T-helper 2 cell treated with Interferon-gamma antibody and Interleukin-4, amounts not matched to agents 5 μg/mL and 100 μg/mL, for 36 hours (primary cell): Measurements from ENCODE around the gene ZNF608.

ENCODE experiments used
- DNase-seq: peaks from one replicate; pipeline ENCODE4 v3.0.0; 2021; ENCODE audit warnings: low spot score
- H3K27ac Mint-ChIP-seq: one replicate; pipeline ENCODE4 v1.8.0; 2021; ENCODE audit warnings: mild to moderate bottlenecking, mixed read lengths
- H3K27me3 Mint-ChIP-seq: one replicate; pipeline ENCODE4 v1.8.0; 2021; ENCODE audit warnings: low read depth, mixed read lengths
- H3K36me3 Mint-ChIP-seq: one replicate; pipeline ENCODE4 v1.8.0; 2021; ENCODE audit warnings: low read depth, mixed read lengths
- H3K4me1 Mint-ChIP-seq: one replicate; pipeline ENCODE4 v1.8.0; 2021; ENCODE audit warnings: low read depth, mixed read lengths
- H3K4me3 Mint-ChIP-seq: one replicate; pipeline ENCODE4 v1.8.0; 2022; ENCODE audit warnings: mild to moderate bottlenecking, moderate library complexity, mixed read lengths
- H3K9me3 Mint-ChIP-seq: one replicate; pipeline ENCODE4 v1.8.0; 2021; ENCODE audit warnings: mixed read lengths

Gene ZNF608

DNA sequence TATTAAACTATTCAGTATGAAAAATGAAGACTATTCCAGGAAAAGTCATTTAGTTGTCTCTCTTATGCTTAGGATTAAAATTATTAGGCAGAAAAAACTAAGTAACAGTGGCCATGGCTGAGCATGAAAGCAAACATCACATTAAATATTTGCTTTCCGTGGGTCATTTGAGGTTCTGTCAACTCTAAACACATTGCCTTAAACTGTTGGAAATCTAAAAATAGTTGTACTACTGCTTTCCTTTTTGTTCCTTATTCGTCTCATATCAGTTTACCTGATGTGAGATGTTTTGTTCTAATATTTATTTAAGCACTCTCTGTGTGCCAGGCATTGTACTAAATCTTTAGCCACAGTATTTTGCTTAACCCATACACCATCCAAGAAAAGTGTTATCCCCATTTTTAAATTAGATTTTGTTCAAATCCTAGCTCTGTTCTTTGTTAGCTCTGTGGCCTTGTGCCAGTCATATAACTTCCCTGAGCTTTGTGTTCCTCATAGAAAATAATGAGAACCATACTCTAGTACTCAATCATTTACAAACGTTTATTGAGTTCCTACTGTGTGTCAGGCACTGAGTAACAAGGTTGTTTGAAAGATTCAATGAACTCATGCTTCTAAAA, 18.7 kb upstream of the ZNF608 start:
- Mint-ChIP-seq H3K4me1 (no peaks in the 10 kb centered on the region), H3K27me3 (no peaks in the 10 kb centered on the region), H3K36me3 (no peaks in the 10 kb centered on the region), H3K27ac (no peak overlapping the region), H3K9me3 (peaks cover 7% of the 10 kb centered on the region), H3K4me3 (no peak overlapping the region)
- no peak for DNase-seq

DNA sequence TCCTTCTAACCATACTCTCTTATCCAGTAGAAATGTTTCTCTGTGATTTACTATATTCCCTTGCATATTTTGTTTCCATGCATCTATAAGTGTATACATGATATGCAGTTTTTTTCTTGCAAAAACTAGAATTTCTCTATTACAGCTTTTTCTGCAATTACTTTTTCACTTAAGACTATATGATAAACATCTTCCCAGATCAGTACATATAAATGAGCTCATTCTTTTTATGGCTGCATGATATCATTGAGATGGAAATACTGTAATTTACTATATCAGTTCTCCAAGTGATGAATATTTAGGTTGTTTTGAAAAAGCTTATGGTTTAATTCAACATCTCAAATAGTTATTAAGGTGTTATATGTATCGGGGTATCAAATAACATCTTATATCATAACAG, 18.1 kb upstream of the ZNF608 start:
- no peaks in the 10 kb centered on the region for H3K4me1 Mint-ChIP-seq
- no peaks in the 10 kb centered on the region for H3K27me3 Mint-ChIP-seq
- no peaks in the 10 kb centered on the region for H3K36me3 Mint-ChIP-seq
- H3K4me3 Mint-ChIP-seq: no peak overlapping the region
- H3K27ac Mint-ChIP-seq: no peak overlapping the region
- peaks cover 7% of the 10 kb centered on the region for H3K9me3 Mint-ChIP-seq
- DNase-seq: no peak

DNA sequence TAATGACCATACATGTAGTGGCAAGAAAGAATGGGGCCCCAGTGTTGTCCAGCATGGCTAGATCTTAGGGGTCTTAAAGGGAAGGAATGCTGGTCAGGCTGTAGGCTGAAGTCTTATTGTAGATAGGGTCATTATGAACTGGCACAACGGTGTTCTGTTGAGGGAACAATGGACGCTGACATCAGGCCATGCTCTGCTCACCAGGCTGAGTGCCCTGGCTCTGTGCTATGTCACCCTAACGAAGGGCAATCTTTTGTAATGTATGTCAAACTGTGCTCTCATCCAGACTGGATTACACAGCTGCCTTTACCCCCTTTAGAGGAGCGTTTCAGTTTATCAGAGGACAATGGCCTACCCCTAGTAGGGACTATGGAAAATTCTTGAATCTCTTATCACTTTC, 14.6 kb upstream of the ZNF608 start:
- Mint-ChIP-seq H3K9me3 (peaks cover 3% of the 10 kb centered on the region), H3K36me3 (no peaks in the 10 kb centered on the region), H3K4me3 (no peak overlapping the region), H3K27me3 (no peaks in the 10 kb centered on the region), H3K4me1 (no peaks in the 10 kb centered on the region), H3K27ac (no peak overlapping the region)
- no peak for DNase-seq

DNA sequence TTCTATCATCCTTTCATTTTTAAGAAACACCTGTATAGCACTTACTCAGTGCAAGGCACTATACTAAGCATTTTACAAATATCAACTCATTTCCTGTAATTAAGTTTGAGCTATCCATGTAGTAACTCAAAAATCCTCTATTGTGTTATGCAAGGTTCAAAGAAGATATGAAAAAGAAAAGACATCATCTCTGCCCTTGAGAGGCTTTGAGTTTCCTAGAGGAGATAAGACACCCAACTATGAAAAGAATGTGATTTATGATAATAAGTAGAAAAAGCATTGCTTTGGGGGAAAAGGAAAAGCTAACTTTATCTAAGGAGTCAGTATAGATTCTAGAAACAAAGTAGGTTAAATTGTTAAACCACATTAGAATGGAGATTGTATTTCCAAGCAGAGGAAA, 14.2 kb upstream of the ZNF608 start:
- no peak overlapping the region for H3K4me3 Mint-ChIP-seq
- no peak overlapping the region for H3K27ac Mint-ChIP-seq
- no peaks in the 10 kb centered on the region for H3K27me3 Mint-ChIP-seq
- no peaks in the 10 kb centered on the region for H3K36me3 Mint-ChIP-seq
- no peaks in the 10 kb centered on the region for H3K4me1 Mint-ChIP-seq
- DNase-seq: no peak
- H3K9me3 Mint-ChIP-seq: peaks cover 3% of the 10 kb centered on the region

DNA sequence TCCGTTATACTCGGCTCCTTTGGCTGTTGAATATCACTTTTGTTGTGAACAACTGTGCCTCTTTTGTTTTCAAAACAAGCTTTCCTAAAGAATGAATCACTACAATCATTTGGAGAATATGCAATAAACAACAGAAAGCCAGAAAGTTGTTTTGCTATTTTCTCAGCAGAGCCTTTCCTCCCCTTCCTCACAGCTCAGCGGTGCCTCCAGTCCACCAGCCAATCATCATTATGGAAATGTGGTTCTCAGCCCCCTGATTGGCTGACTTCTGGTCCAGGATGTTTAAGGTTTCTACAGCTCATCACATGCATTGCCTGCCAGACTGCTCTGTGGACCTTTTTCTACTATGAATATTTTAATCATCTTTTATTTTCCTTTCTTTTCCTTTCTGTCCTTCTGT, 9.1 kb upstream of the ZNF608 start:
- Mint-ChIP-seq H3K4me3 (no peak overlapping the region), H3K27me3 (peaks cover 3% of the 10 kb centered on the region), H3K36me3 (no peaks in the 10 kb centered on the region), H3K9me3 (no peaks in the 10 kb centered on the region), H3K4me1 (no peaks in the 10 kb centered on the region), H3K27ac (no peak overlapping the region)
- no peak for DNase-seq

DNA sequence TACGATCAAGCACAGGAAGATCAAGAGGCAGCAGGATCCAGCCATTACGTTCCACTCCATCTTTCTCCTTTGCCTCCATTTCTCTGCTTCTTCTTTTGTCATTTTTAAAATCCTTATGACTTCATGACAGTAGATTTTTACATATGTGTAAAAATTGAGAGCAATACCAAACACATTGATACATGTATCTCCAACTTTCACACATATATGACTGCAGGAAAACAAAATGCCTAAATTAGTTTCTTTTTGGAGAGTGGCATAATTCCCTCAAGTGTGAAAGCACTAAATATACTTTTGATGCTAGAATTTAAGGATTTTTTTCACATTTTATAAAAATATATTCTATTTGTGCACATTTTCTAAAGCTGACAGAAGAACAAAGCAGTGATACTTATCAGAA, 8.6 kb upstream of the ZNF608 start:
- H3K9me3 Mint-ChIP-seq: no peaks in the 10 kb centered on the region
- no peak overlapping the region for H3K4me3 Mint-ChIP-seq
- no peaks in the 10 kb centered on the region for H3K36me3 Mint-ChIP-seq
- no peak for DNase-seq
- no peak overlapping the region for H3K27ac Mint-ChIP-seq
- H3K27me3 Mint-ChIP-seq: peaks cover 3% of the 10 kb centered on the region
- no peaks in the 10 kb centered on the region for H3K4me1 Mint-ChIP-seq

DNA sequence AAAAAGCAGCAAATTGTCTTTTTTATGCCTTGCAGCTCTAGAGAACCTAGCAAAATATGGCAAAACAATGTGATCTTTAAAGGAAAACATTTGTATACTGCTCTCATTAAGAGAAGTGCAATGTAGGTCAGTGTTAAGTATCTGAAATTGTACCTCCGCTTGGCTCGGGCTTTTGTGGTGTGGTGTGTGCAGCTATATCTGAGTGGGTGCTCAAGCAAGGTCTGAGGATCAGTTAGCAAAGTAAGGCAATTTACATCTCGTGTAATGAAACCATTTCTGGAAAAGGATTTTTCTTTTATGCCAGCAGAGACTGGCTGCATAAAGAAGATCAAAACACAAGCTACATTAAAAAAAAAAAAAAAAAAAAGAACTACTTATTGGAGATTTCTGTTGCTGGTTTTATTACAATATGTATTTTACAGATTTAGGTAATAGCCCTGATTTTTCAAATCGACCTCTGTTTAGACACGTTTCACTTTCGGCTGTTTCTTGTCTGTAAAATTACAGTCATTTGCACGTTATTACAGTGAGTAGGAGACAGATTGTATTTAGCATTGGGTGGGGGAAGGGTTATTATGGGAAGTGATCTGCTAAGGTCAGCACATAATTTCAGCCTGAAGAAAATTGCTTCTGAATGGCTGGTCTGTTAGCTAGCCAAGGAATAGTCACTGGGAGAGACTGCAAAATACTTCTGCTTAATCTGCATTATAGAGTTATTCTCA, 7.9 kb upstream of the ZNF608 start:
- Mint-ChIP-seq H3K27ac (no peak overlapping the region), H3K4me1 (no peaks in the 10 kb centered on the region), H3K36me3 (no peaks in the 10 kb centered on the region), H3K27me3 (peaks cover 7% of the 10 kb centered on the region), H3K9me3 (no peaks in the 10 kb centered on the region), H3K4me3 (no peak overlapping the region)
- DNase-seq: no peak

DNA sequence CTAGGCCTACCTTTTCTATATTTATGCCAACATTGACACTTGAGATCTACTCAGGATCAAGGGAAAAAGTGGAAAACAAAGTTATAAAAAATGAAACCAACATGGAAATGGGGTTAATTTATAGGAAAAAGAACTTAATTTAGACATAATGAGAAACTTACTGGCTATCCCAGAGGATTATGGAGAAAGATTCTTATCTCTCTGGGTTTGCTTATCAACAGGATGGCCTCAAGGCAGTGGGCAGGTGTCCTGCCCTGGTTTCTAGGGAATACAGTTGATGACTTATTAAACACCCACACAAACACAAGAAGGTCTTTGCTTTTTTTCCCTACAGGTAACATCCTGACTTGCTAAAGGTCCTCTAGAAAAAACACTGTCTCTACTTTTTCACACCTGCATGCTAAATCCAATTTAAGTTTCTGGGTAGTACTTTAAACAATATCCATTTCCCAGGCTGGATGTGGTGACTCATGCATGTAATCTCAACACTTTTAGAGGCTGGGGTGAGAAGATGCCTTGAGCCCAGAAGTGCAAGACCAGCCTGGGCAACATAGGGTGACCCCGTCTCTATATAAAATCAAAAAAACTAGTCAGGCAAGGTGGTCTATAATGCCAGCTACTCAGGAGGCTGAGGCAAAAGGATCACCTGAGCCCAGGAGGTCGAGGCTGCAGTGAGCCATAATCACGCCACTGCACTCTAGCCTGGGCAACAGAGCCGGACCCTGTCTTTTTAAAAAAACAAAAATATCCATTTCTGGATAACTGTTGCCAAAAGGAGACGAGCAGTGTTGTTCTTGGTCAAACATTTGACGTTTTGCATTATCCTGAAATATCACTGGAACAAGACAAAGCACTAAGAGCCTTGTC, 6.6 kb upstream of the ZNF608 start:
- no peaks in the 10 kb centered on the region for H3K9me3 Mint-ChIP-seq
- peaks cover 20% of the 10 kb centered on the region for H3K27me3 Mint-ChIP-seq
- DNase-seq: no peak
- H3K36me3 Mint-ChIP-seq: no peaks in the 10 kb centered on the region
- no peaks in the 10 kb centered on the region for H3K4me1 Mint-ChIP-seq
- H3K4me3 Mint-ChIP-seq: no peak overlapping the region
- H3K27ac Mint-ChIP-seq: no peak overlapping the region

DNA sequence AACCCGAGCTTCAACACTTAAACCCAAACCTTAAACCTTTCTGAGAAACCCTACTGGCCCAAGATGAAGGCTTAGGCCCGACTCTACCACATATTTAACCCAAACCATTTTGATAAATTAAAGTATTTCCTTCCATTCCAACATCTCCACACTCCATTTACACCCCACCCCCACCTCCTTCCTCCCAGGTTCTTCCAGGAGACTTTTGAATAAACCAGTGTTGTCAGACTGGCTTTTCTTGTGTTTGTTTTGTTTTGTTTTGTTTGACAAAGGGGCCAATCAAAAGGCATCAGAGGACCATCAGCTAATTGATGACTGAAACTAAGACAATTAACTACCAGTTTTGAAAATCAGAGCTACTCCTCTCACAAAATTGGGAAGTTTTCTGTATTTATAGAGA, 4.6 kb upstream of the ZNF608 start:
- Mint-ChIP-seq H3K9me3 (no peaks in the 10 kb centered on the region), H3K36me3 (no peaks in the 10 kb centered on the region), H3K27me3 (peaks cover 40% of the 10 kb centered on the region), H3K4me1 (peaks cover 3% of the 10 kb centered on the region), H3K4me3 (no peak overlapping the region), H3K27ac (no peak overlapping the region)
- no peak for DNase-seq

DNA sequence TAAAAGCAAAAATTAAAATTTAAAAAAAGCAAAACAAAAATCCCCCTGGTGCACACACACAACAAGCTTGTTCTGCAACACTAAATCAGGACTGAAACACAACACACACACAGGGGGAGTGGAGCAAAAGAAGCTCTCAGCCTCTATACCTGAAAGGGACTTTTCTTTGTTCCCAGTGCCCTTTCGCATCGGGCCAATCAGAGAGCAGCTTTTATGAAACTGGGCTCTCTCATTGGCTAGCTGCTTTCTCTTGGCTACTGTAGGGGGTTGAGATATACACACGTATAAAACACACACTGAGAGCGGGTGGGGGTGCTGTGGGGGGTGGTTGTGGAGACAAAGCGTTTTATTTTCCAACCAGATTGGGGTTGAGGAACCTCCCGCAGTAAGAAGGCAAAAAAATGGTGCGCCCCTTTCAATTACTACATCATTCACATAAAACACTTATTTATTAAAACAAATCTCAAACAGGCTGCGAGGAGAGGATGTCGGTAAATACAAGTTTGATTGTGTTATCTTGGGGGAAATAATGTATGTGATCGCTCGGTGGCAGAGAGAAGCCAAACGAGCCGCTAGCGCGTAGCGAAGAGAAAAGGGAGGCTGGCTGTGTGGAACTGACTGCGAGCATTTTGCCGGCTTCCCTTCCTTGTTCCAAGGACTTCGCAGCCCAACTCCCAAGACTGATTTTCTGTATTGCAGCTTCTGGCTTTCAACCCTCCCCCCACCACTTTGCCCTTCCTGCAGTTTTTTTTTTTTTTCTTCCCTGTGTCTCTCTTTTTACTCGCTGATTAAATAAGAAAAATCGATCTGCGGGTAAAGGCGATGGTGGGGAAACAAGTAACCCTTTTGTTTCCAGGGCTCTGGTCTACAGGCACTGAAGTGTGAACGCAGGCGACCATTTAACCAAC, 2.5 kb upstream of the ZNF608 start:
- peaks cover 3% of the 10 kb centered on the region for H3K4me1 Mint-ChIP-seq
- H3K4me3 Mint-ChIP-seq: no peak overlapping the region
- no peaks in the 10 kb centered on the region for H3K36me3 Mint-ChIP-seq
- no peak for DNase-seq
- peaks cover 55% of the 10 kb centered on the region for H3K27me3 Mint-ChIP-seq
- H3K9me3 Mint-ChIP-seq: no peaks in the 10 kb centered on the region
- no peak overlapping the region for H3K27ac Mint-ChIP-seq

DNA sequence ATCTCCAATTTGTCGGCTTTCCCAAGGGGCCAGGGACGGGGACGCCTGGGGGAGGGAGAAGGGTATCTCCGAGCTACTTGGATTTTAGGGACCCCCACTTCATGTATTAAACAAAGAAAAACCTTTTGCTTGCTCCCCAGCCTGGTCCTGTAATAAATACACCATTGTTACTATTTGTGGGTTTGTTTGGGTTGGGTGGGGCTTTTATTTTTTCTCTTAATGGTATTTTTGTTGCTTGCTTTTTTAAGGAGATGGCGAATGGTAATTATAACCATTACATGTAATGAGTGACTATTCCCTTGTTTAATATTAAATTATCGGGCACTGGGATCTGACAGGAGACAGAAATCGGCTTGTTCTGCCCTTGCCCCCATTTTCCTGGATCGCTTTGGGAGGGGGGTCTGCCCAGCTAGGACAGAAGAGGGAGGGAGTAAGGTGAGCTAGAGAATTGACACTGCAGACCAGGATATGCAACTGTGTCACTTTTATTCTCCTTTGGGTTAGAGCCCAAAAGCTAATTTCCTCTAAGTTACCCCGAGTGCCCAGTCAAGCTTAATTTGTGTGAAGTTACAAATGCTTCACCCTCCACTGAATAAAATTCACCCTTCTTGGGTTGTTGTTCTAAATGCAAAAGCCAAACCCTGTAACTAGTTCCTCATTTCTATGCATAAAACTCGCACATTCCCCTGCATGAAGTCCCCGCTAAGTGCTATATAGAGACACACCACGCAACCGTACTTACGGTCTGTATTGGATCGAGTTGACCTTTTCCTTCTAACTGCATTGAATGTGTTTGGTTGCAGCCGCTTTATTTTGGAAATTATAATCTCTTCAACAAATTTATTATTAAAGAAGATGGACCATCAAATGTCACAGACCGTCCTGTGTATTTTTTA, 1.6 kb upstream of the ZNF608 start:
- Mint-ChIP-seq H3K4me3 (no peak overlapping the region), H3K36me3 (no peaks in the 10 kb centered on the region), H3K27ac (no peak overlapping the region), H3K27me3 (peaks cover 55% of the 10 kb centered on the region), H3K9me3 (no peaks in the 10 kb centered on the region), H3K4me1 (peaks cover 3% of the 10 kb centered on the region)
- DNase-seq: no peak

DNA sequence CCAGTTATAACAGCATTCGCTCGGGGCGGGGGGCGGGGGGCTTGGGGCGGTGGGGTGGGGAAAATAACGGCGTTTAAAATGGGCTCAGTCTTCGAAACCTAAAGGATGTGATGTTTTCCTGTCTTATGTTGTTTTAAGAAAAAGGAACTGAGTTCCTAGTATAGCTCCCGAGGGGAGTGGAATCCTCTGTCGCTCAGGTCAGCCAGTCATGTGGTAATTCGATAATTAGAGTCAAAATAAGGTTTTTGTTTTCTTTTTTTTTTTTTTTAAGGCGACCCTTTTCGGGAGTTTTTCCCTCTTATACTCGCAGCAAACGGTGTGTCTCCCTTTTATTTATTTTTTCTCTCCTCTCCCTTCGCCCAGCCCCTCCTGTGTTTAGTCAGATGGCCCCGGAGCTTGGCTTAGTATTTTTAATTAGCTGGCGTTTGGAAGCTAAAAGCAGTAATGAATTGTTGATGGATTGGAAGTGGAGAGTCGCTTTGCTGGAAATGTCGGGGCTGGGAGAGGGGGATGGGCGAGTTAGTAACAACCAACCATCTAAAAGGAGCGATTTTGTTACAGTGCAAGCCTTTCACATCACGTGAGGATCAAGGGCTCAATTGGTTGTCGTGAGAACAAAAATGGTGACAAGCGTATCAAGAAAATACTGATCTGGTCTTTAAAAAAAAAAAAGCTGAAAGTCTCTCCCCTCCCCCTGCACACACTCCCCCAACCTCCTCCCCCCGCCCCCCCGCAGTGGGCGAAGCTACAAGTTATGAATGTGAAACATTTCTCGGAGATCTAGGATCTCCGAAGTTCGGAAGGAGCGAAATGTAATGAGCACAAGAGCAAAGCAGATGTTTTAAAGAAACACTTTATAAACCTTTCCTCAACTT, 714 bp upstream of the ZNF608 start:
- Mint-ChIP-seq H3K9me3 (no peaks in the 10 kb centered on the region), H3K4me3 (peak overlapping the region; percentile 15), H3K27me3 (peaks cover 55% of the 10 kb centered on the region), H3K4me1 (peaks cover 3% of the 10 kb centered on the region), H3K36me3 (no peaks in the 10 kb centered on the region), H3K27ac (no peak overlapping the region)
- no peak for DNase-seq
